ENCODE results near the gene TEX54. TPM values are rescaled to one million over a fixed set of nuclear protein-coding genes. Genes with fewer than 3 reads are reported as not detected.

TEX54 gene
- total RNA-seq, 1 donor from 2014 or later = not detected

GRCh38 chr11:62788991-62789390 is 43.6 kb downstream of the TEX54 start:
- H3K27ac Mint-ChIP-seq = peak overlapping the region; percentile 95
- peaks cover 40% of the 10 kb centered on the region for H3K4me1 Mint-ChIP-seq
- peaks cover 5% of the 10 kb centered on the region for H3K36me3 Mint-ChIP-seq
- DNase-seq (ENCODE audit: low spot score in 2 of 2, unreplicated experiment in 2 of 2) = no peak
- no peaks in the 10 kb centered on the region for H3K27me3 Mint-ChIP-seq (ENCODE audit: low read depth)
- no peak for TF ChIP-seq CTCF (IDR thresholded peaks at IDR 0.05; ENCODE audit: unreplicated experiment)
- no peaks in the 10 kb centered on the region for H3K9me3 Mint-ChIP-seq
- H3K4me3 Mint-ChIP-seq = peak overlapping the region; percentile 90

- Mint-ChIP-seq H3K27ac (peak within 1 kb of the TSS; percentile 95), H3K27me3 (ENCODE audit: low read depth) (no peaks in the 10 kb centered on the region), H3K4me3 (peak within 1 kb of the TSS; percentile 90), H3K4me1 (peaks cover 35% of the 10 kb centered on the region), H3K36me3 (peaks cover 12% of the 10 kb centered on the region), H3K9me3 (no peaks in the 10 kb centered on the region)
- DNase-seq (ENCODE audit: low spot score in 2 of 2, unreplicated experiment in 2 of 2) = peak; percentile 93 to 96
- no peak for TF ChIP-seq CTCF (IDR thresholded peaks at IDR 0.05; ENCODE audit: unreplicated experiment)
Observed at GRCh38 chr11:62787005-62787759, 45.5 kb downstream of the TEX54 start, which contains the start of gene TMEM179B. TSS of gene TMEM179B (plus strand) at chr11:62787402. CDS start at chr11:62787432, 30 bp downstream.

GRCh38 chr11:62786318-62787004 is 46.2 kb downstream of the TEX54 start:
- TF ChIP-seq CTCF (IDR thresholded peaks at IDR 0.05; ENCODE audit: unreplicated experiment) = peak; percentile 100
- peak overlapping the region; percentile 92 for H3K27ac Mint-ChIP-seq
- DNase-seq (ENCODE audit: low spot score in 2 of 2, unreplicated experiment in 2 of 2) = peak; percentile 77 to 92
- H3K27me3 Mint-ChIP-seq (ENCODE audit: low read depth) = no peaks in the 10 kb centered on the region
- peak overlapping the region; percentile 76 for H3K4me3 Mint-ChIP-seq
- H3K36me3 Mint-ChIP-seq = peaks cover 12% of the 10 kb centered on the region
- peaks cover 31% of the 10 kb centered on the region for H3K4me1 Mint-ChIP-seq
- H3K9me3 Mint-ChIP-seq = no peaks in the 10 kb centered on the region

- Mint-ChIP-seq H3K4me3 (no peak overlapping the region), H3K27me3 (ENCODE audit: low read depth) (no peaks in the 10 kb centered on the region), H3K36me3 (peaks cover 22% of the 10 kb centered on the region), H3K27ac (no peak overlapping the region), H3K9me3 (no peaks in the 10 kb centered on the region), H3K4me1 (peaks cover 10% of the 10 kb centered on the region)
- no peak for TF ChIP-seq CTCF (IDR thresholded peaks at IDR 0.05; ENCODE audit: unreplicated experiment)
- no peak for DNase-seq (ENCODE audit: low spot score in 2 of 2, unreplicated experiment in 2 of 2)
Observed at GRCh38 chr11:62782753-62783152, 49.9 kb downstream of the TEX54 start.

Small RNA genes lying within 50 kb of the gene (microRNA-seq; reads per million reads assigned to microRNA genes)
- gene MIR6514 = 3.5 reads per million, percentile 9 among the genes with 10 or more reads in this experiment
- not detected for gene MIR6748

Other genes starting within 250 kb of the TEX54 start
- gene TUT1, start 241.3 kb downstream of the TEX54 start, total RNA-seq = 23.7 to 26.0 TPM (median 24.2 TPM) in 3 replicates
- gene MTA2, start 231.0 kb downstream of the TEX54 start, total RNA-seq = 121 to 126 TPM (median 124 TPM) in 3 replicates
- 52.2 to 54.3 TPM (median 53.3 TPM) in 3 replicates for gene EML3, start 220.1 kb downstream of the TEX54 start, total RNA-seq
- gene ROM1, start 219.6 kb downstream of the TEX54 start, total RNA-seq = 1.7 to 2.5 TPM (median 1.8 TPM) in 3 replicates
- 48.1 to 56.4 TPM (median 52.6 TPM) in 3 replicates for gene B3GAT3, start 210.9 kb downstream of the TEX54 start, total RNA-seq
- 324 to 342 TPM (median 334 TPM) in 3 replicates for gene GANAB, start 186.2 kb downstream of the TEX54 start, total RNA-seq
- 21.0 to 22.3 TPM (median 21.1 TPM) in 3 replicates for gene INTS5, start 179.5 kb downstream of the TEX54 start, total RNA-seq
- 44.9 to 47.5 TPM (median 47.0 TPM) in 3 replicates for gene C11orf98, start 167.6 kb downstream of the TEX54 start, total RNA-seq
- gene CSKMT, start 167.5 kb downstream of the TEX54 start, total RNA-seq = 17.1 to 20.6 TPM (median 18.7 TPM) in 3 replicates
- 7.3 to 8.4 TPM (median 8.0 TPM) in 3 replicates for gene UQCC3, start 161.2 kb downstream of the TEX54 start, total RNA-seq
- gene LBHD1, start 160.6 kb downstream of the TEX54 start, total RNA-seq = 8.3 to 11.6 TPM (median 9.8 TPM) in 3 replicates
- gene UBXN1, start 153.8 kb downstream of the TEX54 start, total RNA-seq = 112 to 119 TPM (median 118 TPM) in 3 replicates
- gene LRRN4CL, start 143.3 kb downstream of the TEX54 start, total RNA-seq = 1.6 to 2.3 TPM (median 1.7 TPM) in 3 replicates
- 56.9 to 61.4 TPM (median 58.3 TPM) in 3 replicates for gene BSCL2, start 125.4 kb downstream of the TEX54 start, total RNA-seq
- gene GNG3, start 125.2 kb downstream of the TEX54 start, total RNA-seq = 0.60 to 1.5 TPM (median 0.97 TPM) in 3 replicates
- gene HNRNPUL2, start 105.4 kb downstream of the TEX54 start, total RNA-seq = 60.3 to 62.0 TPM (median 61.5 TPM) in 3 replicates
- gene TTC9C, start 104.4 kb downstream of the TEX54 start, total RNA-seq = 39.8 to 46.0 TPM (median 41.7 TPM) in 3 replicates
- 11.6 to 14.7 TPM (median 13.2 TPM) in 3 replicates for gene ZBTB3, start 78.7 kb downstream of the TEX54 start, total RNA-seq
- gene POLR2G, start 71.3 kb downstream of the TEX54 start, total RNA-seq = 84.0 to 89.2 TPM (median 85.2 TPM) in 3 replicates
- gene TAF6L, start 61.4 kb downstream of the TEX54 start, total RNA-seq = 40.2 to 42.9 TPM (median 42.8 TPM) in 3 replicates
- gene TMEM179B, start 45.4 kb downstream of the TEX54 start, total RNA-seq = 31.3 to 33.9 TPM (median 32.6 TPM) in 3 replicates
- gene TMEM223, start 40.8 kb downstream of the TEX54 start, total RNA-seq = 17.4 to 21.4 TPM (median 19.2 TPM) in 3 replicates
- gene NXF1, start 27.4 kb downstream of the TEX54 start, total RNA-seq = 108 to 111 TPM (median 110 TPM) in 3 replicates
- gene STX5, start 790 bp downstream of the TEX54 start, total RNA-seq = 55.2 to 57.9 TPM (median 55.8 TPM) in 3 replicates
- gene WDR74, start 6.7 kb upstream of the TEX54 start, total RNA-seq = 59.3 to 63.7 TPM (median 62.1 TPM) in 3 replicates
- gene SLC3A2, start 48.1 kb upstream of the TEX54 start, total RNA-seq = 205 to 212 TPM (median 208 TPM) in 3 replicates
- gene CHRM1, start 88.5 kb upstream of the TEX54 start, total RNA-seq = 0.09 to 0.72 TPM (median 0.11 TPM) in 3 replicates
- gene SLC22A6, start 152.1 kb upstream of the TEX54 start, total RNA-seq = not detected in 3 replicates
- gene SLC22A8, start 183.0 kb upstream of the TEX54 start, total RNA-seq = not detected in 3 replicates